Caki2 (cell line): ENCODE measurements around the gene PPP1R12B. TPM values are rescaled to one million over a fixed set of nuclear protein-coding genes. Genes with fewer than 3 reads are reported as not detected.
"Not testable (repeated sequence)": the region's sequence is repeated elsewhere in the genome, so short reads cannot be mapped to it uniquely, and the experiment has no call there.

ENCODE experiments used
- DNase-seq: peaks from one replicate; pipeline ENCODE4 v3.0.0-alpha.2; 2015; ENCODE audit warnings: low read depth
- in situ Hi-C: cut with HindIII; loops from 2 replicates; pipeline ENCODE4 v1.10.0; 2016; ENCODE audit warnings: low sequenced_read_pairs, low pct_unique_long_range_greater_than_20kb, mixed read lengths
- total RNA-seq: library from RNA; depleted of rRNA; stranded (reverse); fragments of >200 nt; shearing (Covaris generic); gene quantifications from 2 replicates; pipeline ENCODE4 v1.2.3, GENCODE V29; 2014; ENCODE audit warnings: low replicate concordance

PPP1R12B gene
- total RNA-seq, 1 experiment from 2014 or later = 14.8 TPM

DNA sequence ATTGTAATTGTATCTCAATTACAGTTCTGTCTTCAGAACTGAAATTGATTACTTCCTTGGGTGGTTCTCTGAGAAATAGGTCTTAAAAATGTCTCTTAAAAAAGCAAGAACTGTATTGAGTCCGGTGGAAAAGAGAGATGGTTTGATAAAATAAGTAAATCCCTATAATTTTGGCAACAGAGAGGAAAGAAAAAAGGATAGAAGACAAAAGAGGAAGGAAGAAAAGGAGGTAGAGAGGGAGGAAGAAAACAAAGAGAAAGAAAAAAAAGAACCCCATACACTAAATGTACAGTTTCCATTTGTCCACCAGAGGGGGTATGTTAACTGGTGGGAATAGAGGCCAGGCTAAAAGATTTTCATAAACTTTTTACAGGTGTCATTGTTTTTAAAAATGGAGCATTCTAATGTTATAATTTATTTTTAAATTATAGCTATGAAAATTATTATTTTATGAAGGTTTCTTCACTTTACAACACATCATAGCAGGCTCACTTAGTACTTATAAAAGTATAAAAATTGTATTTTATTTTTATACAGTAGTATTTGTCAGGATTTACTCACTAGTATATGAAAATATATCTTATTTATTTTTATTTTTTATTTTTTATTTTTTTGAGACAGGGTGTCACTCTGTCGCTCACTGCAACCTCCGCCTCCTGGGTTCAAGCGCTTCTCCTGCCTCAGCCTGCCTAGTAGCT is 4.7 kb upstream of the PPP1R12B start:
- peak; percentile 53 for DNase-seq
- in situ Hi-C loops = no loop called here

DNA sequence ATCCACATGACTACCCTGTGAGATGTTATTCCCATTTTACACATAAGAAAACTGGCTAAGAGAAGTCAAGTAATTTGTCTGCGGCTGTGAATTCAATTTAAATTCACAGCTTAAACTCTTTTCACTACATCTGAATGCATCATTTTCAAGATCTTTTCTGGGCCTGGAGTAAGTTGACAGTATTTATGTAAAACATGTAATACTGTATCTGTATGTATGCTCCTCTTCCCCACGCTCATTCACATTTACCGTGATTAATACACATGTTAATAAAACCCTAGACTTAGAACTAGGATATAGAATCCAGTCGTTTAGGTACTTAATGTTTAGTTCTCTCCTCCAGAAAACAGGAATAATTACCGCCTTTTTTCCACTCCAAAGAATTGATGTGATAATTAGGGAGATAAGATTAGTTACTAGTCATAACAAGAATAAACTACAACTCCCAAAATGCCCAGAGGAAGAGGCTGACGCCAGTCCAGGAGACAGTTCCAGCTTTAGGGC is 442 bp upstream of the PPP1R12B start:
- no peak for DNase-seq
- in situ Hi-C loops = no loop called here

DNA sequence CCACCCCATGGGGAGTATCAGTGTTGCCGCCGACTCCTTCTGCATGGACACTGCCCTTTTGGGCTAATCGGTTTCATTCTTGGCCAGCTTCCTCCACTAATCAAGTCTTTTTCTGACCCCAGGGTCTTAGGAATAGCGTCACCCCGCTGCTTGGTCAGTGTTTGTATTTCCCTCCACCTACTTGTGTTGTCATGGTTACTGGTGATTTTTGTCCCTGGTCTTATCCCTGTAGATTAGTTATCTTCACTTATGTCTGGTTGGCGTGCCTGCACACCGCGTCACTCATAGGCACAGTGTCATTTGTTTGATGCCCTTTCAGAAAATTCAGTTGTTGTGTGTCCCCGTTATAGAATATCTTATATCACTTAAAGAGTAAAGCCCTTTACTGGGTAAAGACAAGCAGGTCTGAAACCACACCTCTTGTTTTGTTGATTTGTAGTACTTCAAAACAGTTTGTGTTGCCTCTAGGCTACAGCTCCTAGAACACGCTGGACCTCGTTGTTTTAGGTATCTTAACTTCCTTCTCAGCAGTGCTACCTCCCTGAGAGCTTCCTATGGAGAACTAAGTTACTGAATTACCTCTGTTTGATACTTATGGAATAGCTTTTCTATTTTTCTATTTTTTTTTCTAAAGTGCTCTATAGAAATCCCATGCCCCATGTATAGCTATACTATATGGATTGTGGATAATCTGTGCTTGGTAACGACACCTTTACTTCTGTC is 868 bp downstream of the PPP1R12B start:
- DNase-seq = no peak
- in situ Hi-C loops = no loop called here

DNA sequence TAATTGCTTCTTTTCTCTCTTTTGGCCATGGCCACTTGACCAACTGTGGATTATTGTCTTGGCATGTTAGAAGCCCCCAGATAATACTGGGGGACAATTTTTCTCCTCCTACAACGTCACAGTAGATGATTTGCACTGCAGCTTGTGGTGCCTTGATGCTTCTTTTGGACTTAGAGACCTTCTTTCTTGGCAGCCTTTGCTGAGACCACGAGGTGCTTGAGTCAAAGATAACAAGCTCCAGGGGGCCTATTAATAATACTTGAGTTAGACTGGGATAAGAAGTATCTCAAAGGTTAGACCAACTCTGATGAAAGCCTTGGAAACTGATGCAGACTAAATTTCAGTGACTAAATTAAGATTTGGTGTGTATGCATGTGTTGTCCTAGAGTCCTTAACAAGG is 3.2 kb downstream of the PPP1R12B start:
- in situ Hi-C loops = no loop called here
- no peak for DNase-seq

DNA sequence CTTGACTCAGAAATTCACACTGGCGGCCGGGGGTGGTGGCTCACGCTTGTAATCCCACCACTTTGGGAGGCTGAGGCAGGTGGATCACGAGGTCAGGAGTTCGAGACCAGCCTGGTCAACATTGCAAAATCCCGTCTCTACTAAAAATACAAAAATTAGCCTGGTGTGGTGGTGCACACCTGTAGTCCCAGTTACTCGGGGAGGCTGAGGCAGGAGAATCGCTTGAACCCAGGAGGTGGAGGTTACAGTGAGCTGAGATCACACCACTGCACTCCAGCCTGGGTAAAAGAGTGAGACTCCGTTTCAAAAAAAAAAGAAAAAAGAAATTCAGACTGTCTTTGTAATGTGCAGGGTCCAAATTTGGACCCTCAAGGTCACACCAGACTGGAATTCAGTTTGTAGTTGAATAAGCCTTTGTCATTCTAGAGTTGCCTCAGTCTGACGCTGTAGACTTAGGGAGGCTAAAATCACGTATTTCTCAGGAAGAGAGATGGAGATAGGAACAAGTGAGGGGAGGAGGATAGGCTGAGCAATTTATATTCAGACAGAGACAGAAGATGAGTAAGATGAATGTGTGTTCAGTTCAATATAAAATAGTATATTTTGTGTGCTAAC is 4.2 kb downstream of the PPP1R12B start:
- in situ Hi-C loops, DNase-seq: not testable (repeated sequence)

DNA sequence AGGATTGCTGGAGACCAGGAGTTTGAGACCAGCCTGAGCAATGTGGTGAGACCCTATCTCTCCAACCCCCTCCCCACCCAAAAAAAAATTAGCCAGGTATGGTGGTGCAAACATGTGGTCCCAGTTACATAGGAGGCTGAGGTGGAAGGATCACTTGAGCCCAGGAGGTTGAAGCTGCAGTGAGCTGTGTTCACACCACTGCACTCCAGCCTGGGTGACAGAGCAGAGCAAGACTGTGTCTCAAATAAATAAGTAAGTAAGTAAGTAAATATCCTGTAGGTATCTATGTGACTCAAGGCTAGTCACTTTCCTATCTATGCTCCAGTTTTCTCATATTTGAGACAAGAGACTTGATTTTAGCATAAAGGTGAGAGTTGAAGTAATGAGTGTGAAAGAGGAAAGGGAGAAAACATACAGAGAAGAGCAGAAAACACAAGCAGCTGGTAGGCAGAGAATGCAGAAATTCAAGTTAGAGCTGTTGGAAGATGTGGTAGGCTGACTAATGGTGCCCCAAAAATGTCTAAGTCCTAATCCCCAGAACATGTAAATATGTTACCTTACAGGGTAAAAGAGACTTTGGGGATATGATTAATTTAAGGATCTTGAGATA is 7.5 kb downstream of the PPP1R12B start:
- in situ Hi-C loops = no loop called here
- no peak for DNase-seq

DNA sequence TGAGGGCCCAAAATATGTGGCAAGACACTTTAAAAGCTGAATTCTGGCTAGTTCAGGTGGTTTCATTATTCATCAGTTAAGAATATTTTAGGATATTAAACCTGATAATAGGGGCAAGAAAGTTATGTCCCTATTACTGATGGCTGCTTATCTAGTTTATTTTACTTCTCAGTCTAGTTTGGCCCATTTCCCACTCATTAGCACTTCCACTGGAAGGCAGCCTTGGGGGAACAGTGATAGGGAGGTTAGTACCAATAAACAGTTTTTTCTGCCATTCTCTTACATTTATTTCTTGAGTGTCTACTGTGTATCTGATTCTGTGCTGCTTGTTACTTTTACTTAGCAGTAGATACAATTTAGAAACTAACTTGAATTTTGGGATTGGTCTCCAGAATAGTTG is 9.0 kb downstream of the PPP1R12B start:
- in situ Hi-C loops = no loop called here
- DNase-seq = no peak

DNA sequence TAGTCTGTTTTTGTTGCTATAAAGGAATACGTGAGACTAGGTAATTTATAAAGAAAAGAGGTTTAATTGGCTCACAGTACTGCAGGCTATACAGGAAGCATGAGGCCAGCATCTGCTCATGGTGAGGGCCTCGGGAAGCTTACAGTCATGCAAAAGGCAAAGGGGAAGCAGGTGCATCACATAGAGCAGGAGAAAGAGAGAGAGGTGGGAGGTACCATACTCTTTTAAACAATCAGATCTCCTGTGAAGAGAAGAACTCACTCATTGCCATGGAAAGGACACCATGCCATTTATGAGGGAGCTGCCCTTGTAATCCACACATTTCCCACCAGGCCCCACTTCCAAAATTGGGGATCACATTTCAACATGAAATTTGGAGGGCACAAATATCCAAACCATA is 12.7 kb downstream of the PPP1R12B start:
- in situ Hi-C loops = no loop called here

DNA sequence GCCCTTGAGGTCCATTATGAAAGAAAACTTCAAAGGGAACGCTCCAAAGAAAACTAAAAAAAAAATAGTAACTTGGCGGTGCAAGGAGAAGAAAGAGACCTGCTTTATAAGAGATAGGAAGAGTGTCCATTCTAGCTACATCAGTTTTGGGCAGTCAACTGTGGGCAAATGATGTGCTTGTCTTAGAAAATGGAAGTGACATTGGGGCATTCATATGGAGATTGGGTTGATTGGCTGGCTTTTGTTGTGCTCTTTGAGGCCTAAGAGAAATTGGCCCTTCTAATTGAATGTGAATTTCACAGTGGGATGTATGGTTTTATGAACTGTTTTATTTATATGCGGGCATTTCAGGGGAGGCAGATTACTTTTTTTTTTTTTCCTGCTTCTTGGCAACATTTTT is 13.2 kb downstream of the PPP1R12B start:
- in situ Hi-C loops = no loop called here
- DNase-seq = no peak

More for the DNA sequence above, 12.7 kb downstream of the PPP1R12B start:
- no peak for DNase-seq

DNA sequence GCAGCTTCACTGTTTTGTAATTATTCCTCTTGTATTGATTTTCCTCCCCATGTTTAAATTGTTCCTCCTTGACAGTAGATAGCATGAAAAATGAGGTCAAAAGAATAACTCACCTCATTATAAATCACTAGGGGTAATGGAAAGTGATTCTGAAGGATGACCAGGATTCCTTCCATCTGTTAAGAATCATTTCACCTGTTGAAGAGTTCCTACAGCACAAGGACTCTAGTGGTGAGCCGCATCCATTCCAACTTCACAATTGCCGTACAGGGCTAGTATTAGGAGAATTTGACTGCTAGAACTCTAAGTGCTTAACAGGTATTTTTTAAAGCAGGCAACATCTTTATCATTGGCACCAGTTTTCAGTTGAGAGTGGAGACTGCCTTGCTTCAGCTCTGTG is 13.7 kb downstream of the PPP1R12B start:
- in situ Hi-C loops = no loop called here
- no peak for DNase-seq

DNA sequence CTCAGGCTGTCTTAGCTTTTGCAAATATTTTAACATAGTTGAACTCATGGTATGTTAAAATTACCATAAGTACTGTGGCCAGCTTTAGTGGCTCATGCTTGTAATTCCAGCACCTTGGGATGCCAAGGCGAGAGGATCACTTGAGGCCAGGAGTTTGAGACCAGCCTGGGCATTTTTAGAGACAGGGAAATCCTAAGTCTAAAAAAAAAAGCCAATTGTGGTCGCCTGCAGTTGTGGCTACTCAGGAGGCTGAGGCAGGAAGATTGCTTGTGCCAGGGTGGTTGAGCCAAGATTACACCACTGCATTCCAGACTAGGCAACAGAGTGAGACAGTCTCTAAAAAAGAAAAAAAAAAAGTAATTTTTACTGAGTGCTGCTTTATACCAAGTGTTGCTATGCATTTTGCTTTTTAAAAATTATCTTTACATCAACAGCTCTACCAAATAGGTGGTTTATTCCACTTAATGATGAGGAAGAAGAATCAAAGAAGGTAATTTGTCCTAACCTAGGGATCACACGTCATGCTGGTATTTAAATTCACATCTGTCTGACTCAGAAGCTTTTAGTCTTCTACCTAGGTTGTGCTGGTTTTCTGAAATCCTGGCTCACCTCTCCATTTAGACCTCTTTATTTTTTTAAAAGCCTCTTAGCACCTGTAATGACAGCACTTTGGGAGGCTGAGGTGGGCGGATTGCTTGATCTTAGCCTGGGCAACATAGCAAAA is 16.8 kb downstream of the PPP1R12B start:
- DNase-seq = no peak
- in situ Hi-C loops = no loop called here

DNA sequence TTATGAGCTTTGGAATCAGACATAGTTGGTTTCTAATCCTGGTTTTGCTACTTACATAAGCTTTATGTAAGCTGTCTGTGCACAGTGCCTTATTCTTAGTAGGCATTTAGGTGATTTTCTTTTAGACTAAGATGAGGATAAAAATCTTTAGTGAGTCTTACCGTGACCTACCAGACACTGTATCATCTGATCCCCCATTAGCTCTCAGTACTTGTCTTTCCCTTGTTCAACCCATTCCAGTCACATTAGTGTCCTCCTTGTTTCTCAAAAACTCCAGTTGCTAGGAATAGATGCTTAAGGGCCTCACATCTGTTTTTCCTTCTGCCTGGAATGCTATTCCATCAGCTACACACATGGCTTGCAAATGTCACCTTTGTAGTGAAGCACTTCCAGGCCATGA is 18.8 kb downstream of the PPP1R12B start:
- DNase-seq = no peak
- in situ Hi-C loops = no loop called here

DNA sequence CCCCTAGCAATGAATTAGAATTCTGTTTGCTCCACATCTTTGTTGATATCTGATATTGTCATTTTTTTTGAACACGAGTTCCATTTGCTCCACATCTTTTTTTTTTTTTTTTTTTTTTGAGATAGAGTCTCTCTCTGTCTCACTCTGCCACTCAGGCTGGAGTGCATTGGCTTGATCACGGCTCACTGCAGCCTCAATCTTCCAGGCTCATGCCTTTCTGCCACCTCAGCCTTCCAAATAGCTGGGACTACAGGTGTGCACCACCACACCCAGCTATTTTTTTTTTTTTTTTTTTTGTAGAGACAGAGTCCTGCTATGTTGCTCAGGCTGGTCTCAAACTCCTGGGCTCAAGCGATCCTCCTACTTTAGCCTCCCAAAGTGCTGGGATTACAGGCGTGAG is 22.4 kb downstream of the PPP1R12B start:
- in situ Hi-C loops, DNase-seq: not testable (repeated sequence)

DNA sequence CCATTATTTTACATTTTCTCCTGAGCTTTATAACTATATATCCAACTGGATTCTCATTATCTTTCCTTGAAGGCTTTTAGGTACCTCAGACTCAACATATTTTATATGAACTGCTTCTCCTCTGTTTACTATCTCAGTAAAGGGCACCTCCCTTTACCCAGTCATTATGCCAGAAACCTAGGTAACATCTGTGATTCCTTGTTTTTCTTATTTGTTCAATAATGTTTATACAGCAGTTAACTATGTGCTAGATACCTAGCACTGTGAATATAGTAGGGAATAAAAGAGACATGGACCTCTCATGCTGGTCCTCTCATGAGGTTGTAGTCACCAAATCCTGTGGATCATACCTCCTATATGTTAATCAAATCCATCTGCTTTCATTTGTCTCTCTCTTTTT is 25.6 kb downstream of the PPP1R12B start:
- in situ Hi-C loops = no loop called here
- no peak for DNase-seq

DNA sequence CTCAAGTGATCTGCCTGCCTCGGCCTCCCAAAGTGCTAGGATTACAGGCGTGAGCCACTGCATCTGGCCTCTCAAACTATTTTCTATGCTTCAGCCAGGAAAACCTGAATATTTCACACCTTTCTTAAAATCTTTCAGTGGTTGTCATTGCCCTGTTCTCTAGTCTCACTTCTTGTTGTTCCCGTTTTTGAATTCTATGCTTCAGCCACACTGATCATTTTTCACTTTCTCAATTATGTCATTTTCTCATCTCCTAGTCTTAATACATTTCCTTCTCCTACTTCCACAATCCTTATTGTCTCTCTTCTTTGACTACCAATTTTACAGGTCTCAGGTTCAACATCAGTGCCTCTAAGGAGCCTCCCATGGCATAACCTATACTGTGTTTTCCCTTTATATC is 26.7 kb downstream of the PPP1R12B start:
- in situ Hi-C loops, DNase-seq: not testable (repeated sequence)

DNA sequence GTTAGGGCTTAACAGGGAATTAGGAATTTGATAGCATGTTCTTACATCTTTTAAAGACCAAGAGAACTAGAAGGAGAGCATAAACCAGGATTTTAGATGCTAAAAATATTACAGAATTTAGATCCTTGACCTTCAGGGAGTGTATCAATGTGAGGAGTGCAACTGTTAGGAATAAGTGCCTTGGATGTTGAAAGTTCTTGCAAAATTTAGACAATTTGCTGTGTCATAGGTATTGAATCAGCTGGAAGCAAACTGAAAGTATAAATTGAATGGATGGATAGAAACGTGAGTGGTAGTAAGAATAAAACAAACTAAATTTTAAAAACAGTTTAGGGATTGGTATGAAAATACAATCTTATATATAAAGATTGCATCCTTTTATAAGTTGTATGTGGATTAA is 27.7 kb downstream of the PPP1R12B start:
- DNase-seq = no peak
- in situ Hi-C loops = no loop called here

DNA sequence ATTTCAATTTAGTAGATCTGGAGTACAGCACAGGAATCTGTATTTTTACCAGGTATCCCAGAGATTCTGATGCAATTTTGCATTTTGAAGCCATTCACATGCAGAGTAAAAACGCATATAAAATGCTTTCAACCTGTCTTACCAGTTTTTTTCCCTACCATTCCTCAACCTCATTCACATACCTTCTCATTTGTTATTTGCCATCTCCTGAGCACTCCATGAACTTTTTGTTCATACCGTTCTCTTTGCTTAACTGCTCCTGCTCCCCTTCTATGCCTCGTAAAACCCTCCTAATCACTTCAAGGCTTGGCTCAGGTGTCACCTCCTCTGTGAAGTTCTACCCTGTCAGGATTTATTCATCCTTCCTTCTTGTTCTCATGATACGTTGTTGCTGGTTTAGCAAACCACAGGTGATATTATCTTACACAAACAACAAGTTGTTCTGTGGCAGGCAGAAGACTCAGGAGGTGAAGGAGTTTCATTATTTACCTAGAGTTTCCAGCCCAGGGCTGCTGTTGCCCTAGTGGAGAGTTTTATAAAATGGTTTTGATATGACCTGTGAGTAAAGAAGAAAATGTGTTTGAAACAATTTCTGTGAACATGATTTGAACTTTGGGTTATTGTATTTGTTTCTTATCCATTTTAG is 31.5 kb downstream of the PPP1R12B start:
- in situ Hi-C loops = not testable (repeated sequence)
- DNase-seq = peak; percentile 44

DNA sequence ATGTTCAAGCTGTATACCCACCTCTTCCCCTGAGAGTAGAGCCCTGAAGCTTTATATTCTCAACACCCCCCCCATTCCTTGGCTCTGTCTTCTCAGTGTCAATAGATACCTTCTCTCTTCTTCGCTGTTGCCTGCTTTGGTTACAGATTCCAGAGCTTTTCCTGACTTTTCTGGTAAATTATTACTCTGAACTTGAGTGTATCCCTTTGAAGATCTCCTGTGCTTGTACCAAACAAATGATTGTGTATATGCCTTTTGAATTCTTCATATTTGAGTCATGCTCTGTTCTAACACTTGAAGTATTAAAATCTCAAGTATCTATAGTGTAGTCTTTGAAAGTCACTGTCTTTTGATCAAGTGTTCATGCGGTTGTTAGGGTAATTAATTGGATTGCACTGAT is 32.0 kb downstream of the PPP1R12B start:
- DNase-seq = peak; percentile 55
- in situ Hi-C loops = not testable (repeated sequence)
